Retinal pigment epithelial cell (primary cell): ENCODE data around the gene GOLIM4.

ENCODE experiments used
- DNase-seq: peaks from one replicate; pipeline ENCODE4 v3.0.0-alpha.2; 2010; ENCODE audit warnings: low read depth
- H3K4me3 ChIP-seq: 2 replicates; pipeline ENCODE4 v1.5.1; 2011; ENCODE audit warnings: mild to moderate bottlenecking, low read length, control low read depth, moderate library complexity
- CTCF ChIP-seq: conservative IDR thresholded peaks from 2 replicates; pipeline ENCODE4 v1.5.1; 2011; ENCODE audit warnings: low read depth, low read length, control low read depth, inconsistent platforms

Gene GOLIM4

GRCh38 chr3:168116279-168116678, 20.6 kb upstream of the GOLIM4 start:
- no peak overlapping the region for H3K4me3 ChIP-seq
- peak; percentile 10 for DNase-seq
- TF ChIP-seq CTCF = no peak

GRCh38 chr3:168113848-168114247, 18.1 kb upstream of the GOLIM4 start:
- no peak for DNase-seq
- no peak overlapping the region for H3K4me3 ChIP-seq
- TF ChIP-seq CTCF = no peak

- no peak for TF ChIP-seq CTCF
- H3K4me3 ChIP-seq = no peak overlapping the region
- no peak for DNase-seq
Observed at GRCh38 chr3:168112894-168113293, 17.2 kb upstream of the GOLIM4 start.

- no peak for DNase-seq
- TF ChIP-seq CTCF = no peak
- no peak overlapping the region for H3K4me3 ChIP-seq
Observed at GRCh38 chr3:168104361-168104760, 8.6 kb upstream of the GOLIM4 start.

GRCh38 chr3:168102735-168103410, 7.1 kb upstream of the GOLIM4 start:
- TF ChIP-seq CTCF = no peak
- DNase-seq = no peak
- H3K4me3 ChIP-seq = no peak overlapping the region

- no peak for TF ChIP-seq CTCF
- H3K4me3 ChIP-seq = no peak overlapping the region
- no peak for DNase-seq
Observed at GRCh38 chr3:168100777-168101492, 5.2 kb upstream of the GOLIM4 start.

- no peak for DNase-seq
- TF ChIP-seq CTCF = no peak
- H3K4me3 ChIP-seq = no peak overlapping the region
Observed at GRCh38 chr3:168097381-168097780, 1.7 kb upstream of the GOLIM4 start.
